HepG2 (cell line): ENCODE data around the gene C9orf50. TPM values are rescaled to one million over a fixed set of nuclear protein-coding genes. Genes with fewer than 3 reads are reported as not detected.

Experiments used
- CTCF ChIP-seq: sonication (generic); formaldehyde crosslinking; IDR thresholded peaks from 2 replicates; pipeline ENCODE4 v1.5.0; 2020; ENCODE audit warnings: mild to moderate bottlenecking, missing genetic modification reagents, moderate library complexity
- HHEX ChIP-seq: IDR thresholded peaks from 2 replicates; pipeline ENCODE4 v1.6.1; 2016; ENCODE audit warnings: control low read depth
- MAFK ChIP-seq, 2 experiments: IDR thresholded peaks in 1 of 2; conservative IDR thresholded peaks in 1 of 2; 2 replicates each; pipeline ENCODE4 v1.6.1; 2011; ENCODE audit warnings: improper control_type of control experiment in 2 of 2, low read length in 2 of 2
- PRMT3 ChIP-seq: sonication (generic); formaldehyde crosslinking; IDR thresholded peaks from 2 replicates; pipeline ENCODE4 v1.8.1; 2022; ENCODE audit warnings: low read depth, mild to moderate bottlenecking, moderate library complexity, missing genetic modification reagents, borderline replicate concordance
- SOX5 ChIP-seq: IDR thresholded peaks from 2 replicates; pipeline ENCODE4 v1.6.1; 2016; ENCODE audit warnings: borderline replicate concordance
- SOX6 ChIP-seq, 2 experiments: fragments of 450-650 bp in 1 of 2; sonication (generic) in 1 of 2; formaldehyde crosslinking in 1 of 2; IDR thresholded peaks; 2 replicates each; pipeline versions ENCODE4 v1.4.0 to v1.6.1; 2017 to 2020; ENCODE audit warnings: antibody characterized with exemption in 1 of 2, mild to moderate bottlenecking in 1 of 2, missing genetic modification reagents in 1 of 2
- ZFP82 ChIP-seq: sonication (generic); formaldehyde crosslinking; IDR thresholded peaks from 2 replicates; pipeline ENCODE4 v1.5.1; 2020; ENCODE audit warnings: mild to moderate bottlenecking, missing genetic modification reagents, borderline replicate concordance
- ZMAT5 ChIP-seq: sonication (generic); formaldehyde crosslinking; IDR thresholded peaks from 2 replicates; pipeline ENCODE4 v1.5.0; 2020; ENCODE audit warnings: mild to moderate bottlenecking, low read depth, missing genetic modification reagents, borderline replicate concordance
- ZNF672 ChIP-seq: sonication (generic); formaldehyde crosslinking; IDR thresholded peaks from 2 replicates; pipeline ENCODE4 v1.8.1; 2022; ENCODE audit warnings: missing genetic modification reagents
- ZNF761 ChIP-seq: sonication (generic); formaldehyde crosslinking; conservative IDR thresholded peaks from 2 replicates; pipeline ENCODE4 v1.4.0; 2020; ENCODE audit warnings: mild to moderate bottlenecking, missing genetic modification reagents
- ZNF816 ChIP-seq: sonication (generic); formaldehyde crosslinking; IDR thresholded peaks from 2 replicates; pipeline ENCODE4 v1.8.0; 2022; ENCODE audit warnings: missing genetic modification reagents, mild to moderate bottlenecking, borderline replicate concordance
- polyA plus RNA-seq, 8 experiments: library from polyadenylated mRNA; depleted of rRNA in 3 of 8; stranded (reverse) in 7 of 8; unstranded in 1 of 8; fragments of >200 nt; fragmentation: Illumina TruSeq in 4 of 8; extraction: Trizol in 4 of 8; gene quantifications; 2 replicates each; pipeline versions ENCODE4 v1.2.1 to v1.2.3, GENCODE V29; 2011 to 2016; ENCODE audit warnings: low read depth in 4 of 8, missing spikeins in 1 of 8, mixed read lengths in 1 of 8; ENCODE audit not compliant: insufficient read depth in 1 of 8
- total RNA-seq, 5 experiments: library from RNA; depleted of rRNA; stranded (reverse); fragments of >200 nt; fragmentation: Illumina TruSeq; extraction: Trizol; gene quantifications; 2 replicates each; pipeline ENCODE4 v1.2.3, GENCODE V29; 2016; ENCODE audit warnings: low read depth in 1 of 5
- TF ChIP-seq, protein P1 (sequence below): sonication (generic); formaldehyde crosslinking; IDR thresholded peaks from 2 replicates; pipeline ENCODE4 v1.5.0; 2020; ENCODE audit warnings: mild to moderate bottlenecking, missing genetic modification reagents
- TF ChIP-seq, protein P2 (sequence below): sonication (generic); formaldehyde crosslinking; conservative IDR thresholded peaks from 2 replicates; pipeline ENCODE4 v1.4.0; 2020; ENCODE audit warnings: missing genetic modification reagents
- TF ChIP-seq, protein P3 (sequence below): sonication (generic); formaldehyde crosslinking; IDR thresholded peaks from 2 replicates; pipeline ENCODE4 v1.9.0; 2022; ENCODE audit warnings: missing genetic modification reagents, mild to moderate bottlenecking, borderline replicate concordance
- TF ChIP-seq, protein P4 (sequence below): sonication (generic); IDR thresholded peaks from 2 replicates; pipeline ENCODE4 v1.6.1; 2016; ENCODE audit warnings: low read depth, borderline replicate concordance

C9orf50 gene
- total and polyA plus RNA-seq, 2 of the 13 experiments (the other 11 are each of a cell fraction or from before 2014, with no cell fraction given), result not detected

DNA sequence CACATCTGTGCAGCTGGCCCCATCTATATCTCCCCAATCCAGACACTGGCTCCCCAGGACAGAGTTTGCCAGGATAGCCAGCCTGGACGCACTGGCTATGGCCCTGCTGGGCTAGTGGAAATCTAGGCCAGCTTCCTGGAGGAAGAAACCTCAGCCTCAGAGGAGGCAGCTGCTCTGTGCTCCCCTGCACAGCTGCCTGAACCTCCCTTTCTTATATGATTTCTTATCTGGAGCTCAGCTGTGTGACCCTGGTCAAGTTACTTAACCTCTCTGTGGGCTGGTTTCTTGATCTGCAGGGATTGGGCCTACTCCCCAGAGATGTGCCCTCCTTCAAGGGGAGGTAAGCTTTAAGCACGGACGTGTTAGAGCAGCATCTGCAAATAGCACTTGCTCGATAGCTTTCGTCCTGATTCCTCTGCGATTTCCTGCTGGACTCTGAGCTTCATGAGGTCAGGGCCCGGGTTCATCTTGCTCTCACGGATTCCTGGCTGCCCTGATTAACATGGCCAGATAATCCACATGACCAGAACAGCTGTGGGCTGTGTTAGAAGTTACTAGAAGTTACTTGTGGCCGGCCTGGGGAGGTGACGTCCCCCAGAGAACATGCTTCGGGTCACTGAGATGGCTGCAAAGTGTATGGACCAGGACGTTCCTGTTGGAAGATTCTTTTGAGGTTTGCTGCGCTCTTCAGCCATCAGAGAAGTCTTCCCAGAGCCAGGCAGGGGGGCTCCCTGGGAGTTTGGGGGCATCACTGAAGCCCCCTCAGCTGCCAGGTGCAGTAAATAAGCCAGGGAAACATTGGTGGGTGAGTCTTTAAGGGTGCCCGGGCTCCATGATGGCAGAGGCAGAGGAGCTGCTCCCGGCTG lies 14.5 kb downstream of the C9orf50 start (continued):
- no peak for TF ChIP-seq CTCF
- TF ChIP-seq, protein P1, sequence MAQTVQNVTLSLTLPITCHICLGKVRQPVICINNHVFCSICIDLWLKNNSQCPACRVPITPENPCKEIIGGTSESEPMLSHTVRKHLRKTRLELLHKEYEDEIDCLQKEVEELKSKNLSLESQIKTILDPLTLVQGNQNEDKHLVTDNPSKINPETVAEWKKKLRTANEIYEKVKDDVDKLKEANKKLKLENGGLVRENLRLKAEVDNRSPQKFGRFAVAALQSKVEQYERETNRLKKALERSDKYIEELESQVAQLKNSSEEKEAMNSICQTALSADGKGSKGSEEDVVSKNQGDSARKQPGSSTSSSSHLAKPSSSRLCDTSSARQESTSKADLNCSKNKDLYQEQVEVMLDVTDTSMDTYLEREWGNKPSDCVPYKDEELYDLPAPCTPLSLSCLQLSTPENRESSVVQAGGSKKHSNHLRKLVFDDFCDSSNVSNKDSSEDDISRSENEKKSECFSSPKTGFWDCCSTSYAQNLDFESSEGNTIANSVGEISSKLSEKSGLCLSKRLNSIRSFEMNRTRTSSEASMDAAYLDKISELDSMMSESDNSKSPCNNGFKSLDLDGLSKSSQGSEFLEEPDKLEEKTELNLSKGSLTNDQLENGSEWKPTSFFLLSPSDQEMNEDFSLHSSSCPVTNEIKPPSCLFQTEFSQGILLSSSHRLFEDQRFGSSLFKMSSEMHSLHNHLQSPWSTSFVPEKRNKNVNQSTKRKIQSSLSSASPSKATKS (CRISPR knock-in tag), result no peak
- no peak for TF ChIP-seq ZMAT5 (CRISPR knock-in tag)
- TF ChIP-seq ZNF761, result no peak
- TF ChIP-seq, protein P2, sequence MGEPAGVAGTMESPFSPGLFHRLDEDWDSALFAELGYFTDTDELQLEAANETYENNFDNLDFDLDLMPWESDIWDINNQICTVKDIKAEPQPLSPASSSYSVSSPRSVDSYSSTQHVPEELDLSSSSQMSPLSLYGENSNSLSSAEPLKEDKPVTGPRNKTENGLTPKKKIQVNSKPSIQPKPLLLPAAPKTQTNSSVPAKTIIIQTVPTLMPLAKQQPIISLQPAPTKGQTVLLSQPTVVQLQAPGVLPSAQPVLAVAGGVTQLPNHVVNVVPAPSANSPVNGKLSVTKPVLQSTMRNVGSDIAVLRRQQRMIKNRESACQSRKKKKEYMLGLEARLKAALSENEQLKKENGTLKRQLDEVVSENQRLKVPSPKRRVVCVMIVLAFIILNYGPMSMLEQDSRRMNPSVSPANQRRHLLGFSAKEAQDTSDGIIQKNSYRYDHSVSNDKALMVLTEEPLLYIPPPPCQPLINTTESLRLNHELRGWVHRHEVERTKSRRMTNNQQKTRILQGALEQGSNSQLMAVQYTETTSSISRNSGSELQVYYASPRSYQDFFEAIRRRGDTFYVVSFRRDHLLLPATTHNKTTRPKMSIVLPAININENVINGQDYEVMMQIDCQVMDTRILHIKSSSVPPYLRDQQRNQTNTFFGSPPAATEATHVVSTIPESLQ, result no peak
- TF ChIP-seq, protein P3, sequence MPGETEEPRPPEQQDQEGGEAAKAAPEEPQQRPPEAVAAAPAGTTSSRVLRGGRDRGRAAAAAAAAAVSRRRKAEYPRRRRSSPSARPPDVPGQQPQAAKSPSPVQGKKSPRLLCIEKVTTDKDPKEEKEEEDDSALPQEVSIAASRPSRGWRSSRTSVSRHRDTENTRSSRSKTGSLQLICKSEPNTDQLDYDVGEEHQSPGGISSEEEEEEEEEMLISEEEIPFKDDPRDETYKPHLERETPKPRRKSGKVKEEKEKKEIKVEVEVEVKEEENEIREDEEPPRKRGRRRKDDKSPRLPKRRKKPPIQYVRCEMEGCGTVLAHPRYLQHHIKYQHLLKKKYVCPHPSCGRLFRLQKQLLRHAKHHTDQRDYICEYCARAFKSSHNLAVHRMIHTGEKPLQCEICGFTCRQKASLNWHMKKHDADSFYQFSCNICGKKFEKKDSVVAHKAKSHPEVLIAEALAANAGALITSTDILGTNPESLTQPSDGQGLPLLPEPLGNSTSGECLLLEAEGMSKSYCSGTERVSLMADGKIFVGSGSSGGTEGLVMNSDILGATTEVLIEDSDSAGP (CRISPR knock-in tag), result peak; percentile 86
- peak; percentile 80 for TF ChIP-seq PRMT3 (CRISPR knock-in tag)
- TF ChIP-seq, protein P4, sequence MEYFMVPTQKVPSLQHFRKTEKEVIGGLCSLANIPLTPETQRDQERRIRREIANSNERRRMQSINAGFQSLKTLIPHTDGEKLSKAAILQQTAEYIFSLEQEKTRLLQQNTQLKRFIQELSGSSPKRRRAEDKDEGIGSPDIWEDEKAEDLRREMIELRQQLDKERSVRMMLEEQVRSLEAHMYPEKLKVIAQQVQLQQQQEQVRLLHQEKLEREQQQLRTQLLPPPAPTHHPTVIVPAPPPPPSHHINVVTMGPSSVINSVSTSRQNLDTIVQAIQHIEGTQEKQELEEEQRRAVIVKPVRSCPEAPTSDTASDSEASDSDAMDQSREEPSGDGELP, result peak; percentile 90; the same call in 1 of the 2 replicates
- no peak for TF ChIP-seq ZNF672 (CRISPR knock-in tag)
- TF ChIP-seq ZNF816 (CRISPR knock-in tag), result no peak
- no peak for TF ChIP-seq SOX6 (IDR thresholded peaks at IDR 0.05)
- TF ChIP-seq SOX6 (CRISPR knock-in tag; IDR thresholded peaks at IDR 0.05), result peak; percentile 36; the same call in 1 of the 2 replicates
- no peak for TF ChIP-seq ZFP82 (CRISPR knock-in tag)
- 0 out of 2 replicates have a peak, but pooled peaks have one; percentile 23 for TF ChIP-seq SOX5 (CRISPR knock-in tag)
- TF ChIP-seq HHEX, result no peak
- TF ChIP-seq MAFK (conservative IDR thresholded peaks at IDR 0.05 in 1 of 2, IDR thresholded peaks at IDR 0.05 in 1 of 2; ENCODE audit: low read length in 2 of 2), result no peak
